Neural cell (in vitro differentiated cells): Measurements from ENCODE around the gene HS6ST3. TPM values are rescaled to one million over a fixed set of nuclear protein-coding genes. Genes with fewer than 3 reads are reported as not detected.

Experiments
- H2AFZ ChIP-seq: fragments of 200-600, 300-800 bp; sonication (generic), shearing (Covaris generic); 2 replicates; pipeline ENCODE4 v1.6.0; 2014; ENCODE audit warnings: low read depth, mild to moderate bottlenecking, antibody characterized with exemption, low read length, moderate library complexity
- H3F3A ChIP-seq: fragments of 200-600 bp; shearing (Covaris generic); 2 replicates; pipeline ENCODE4 v1.6.1; 2016; ENCODE audit warnings: mild to moderate bottlenecking, moderate library complexity, mixed read lengths, antibody characterized with exemption, low read length; ENCODE audit not compliant: insufficient read depth, poor library complexity, severe bottlenecking
- H3K27ac ChIP-seq: fragments of 200-600, 300-800 bp; sonication (generic), shearing (Covaris generic); 2 replicates; pipeline ENCODE4 v1.5.1; 2014; ENCODE audit warnings: mild to moderate bottlenecking, low read length, moderate library complexity
- H3K27me3 ChIP-seq: fragments of 300-800, 200-600 bp; sonication (generic), shearing (Covaris generic); 2 replicates; pipeline ENCODE4 v1.6.0; 2014; ENCODE audit warnings: mild to moderate bottlenecking, low read depth, low read length, moderate library complexity; ENCODE audit not compliant: insufficient read depth
- H3K36me3 ChIP-seq: fragments of 300-800, 200-600 bp; sonication (generic), shearing (Covaris generic); 2 replicates; pipeline ENCODE4 v1.5.1; 2014; ENCODE audit warnings: mild to moderate bottlenecking, antibody characterized with exemption, low read length, moderate library complexity; ENCODE audit not compliant: insufficient read depth
- H3K4me2 ChIP-seq: fragments of 300-800, 200-600 bp; sonication (generic), shearing (Covaris generic); 2 replicates; pipeline ENCODE4 v1.6.0; 2014; ENCODE audit warnings: mild to moderate bottlenecking, low read length
- H3K4me3 ChIP-seq: fragments of 300-800, 200-600 bp; sonication (generic), shearing (Covaris generic); 2 replicates; pipeline ENCODE4 v1.5.1; 2014; ENCODE audit warnings: mild to moderate bottlenecking, low read length, moderate library complexity
- H3K79me2 ChIP-seq: fragments of 200-600 bp; shearing (Covaris generic); replicated peaks from 2 replicates; pipeline ENCODE4 v1.6.0; 2014; ENCODE audit warnings: mild to moderate bottlenecking, low read length, moderate library complexity; ENCODE audit not compliant: insufficient read depth
- H3K9ac ChIP-seq: fragments of 300-800, 200-600 bp; sonication (generic), shearing (Covaris generic); 2 replicates; pipeline ENCODE4 v1.6.1; 2016; ENCODE audit warnings: mild to moderate bottlenecking, low read length, mixed read lengths
- H3K9me2 ChIP-seq: fragments of 200-600 bp; shearing (Covaris generic); 2 replicates; pipeline ENCODE4 v1.6.1; 2016; ENCODE audit warnings: mild to moderate bottlenecking, low read length, mixed read lengths; ENCODE audit not compliant: insufficient read depth
- H3K9me3 ChIP-seq: fragments of 200-600, 300-800 bp; sonication (generic), shearing (Covaris generic); 2 replicates; pipeline ENCODE4 v1.6.1; 2016; ENCODE audit warnings: mild to moderate bottlenecking, mixed run types, low read length, moderate library complexity, mixed read lengths
- H4K20me1 ChIP-seq: fragments of 200-600 bp; shearing (Covaris generic); 2 replicates; pipeline ENCODE4 v1.6.1; 2016; ENCODE audit warnings: mild to moderate bottlenecking, mixed run types; ENCODE audit not compliant: insufficient read depth
- CTCF ChIP-seq: fragments of 450-650 bp; IDR thresholded peaks from 2 replicates; pipeline ENCODE4 v1.5.1; 2014; ENCODE audit warnings: antibody characterized with exemption, mild to moderate bottlenecking, moderate library complexity; ENCODE audit not compliant: poor library complexity, severe bottlenecking
- EP300 ChIP-seq: fragments of 450-650 bp; conservative IDR thresholded peaks from 2 replicates; pipeline ENCODE4 v1.6.1; 2014; ENCODE audit warnings: antibody characterized with exemption, mild to moderate bottlenecking, moderate library complexity; ENCODE audit not compliant: poor library complexity, severe bottlenecking
- EZH2 ChIP-seq: fragments of 200-600, 300-800 bp; shearing (Covaris generic), sonication (generic); IDR thresholded peaks from 2 replicates; pipeline ENCODE4 v1.6.1; 2014; ENCODE audit warnings: antibody characterized with exemption, low read length, borderline replicate concordance, mild to moderate bottlenecking; ENCODE audit not compliant: insufficient read depth, poor library complexity, severe bottlenecking
- MXI1 ChIP-seq: fragments of 450-650 bp; conservative IDR thresholded peaks from 2 replicates; pipeline ENCODE4 v1.6.1; 2014; ENCODE audit warnings: antibody characterized with exemption, mild to moderate bottlenecking; ENCODE audit not compliant: poor library complexity, severe bottlenecking
- POLR2AphosphoS5 ChIP-seq: IDR thresholded peaks from 2 replicates; pipeline ENCODE4 v1.6.1; 2012
- RAD21 ChIP-seq: fragments of 450-650 bp; conservative IDR thresholded peaks from 2 replicates; pipeline ENCODE4 v1.6.1; 2014; ENCODE audit warnings: antibody characterized with exemption, mild to moderate bottlenecking, moderate library complexity
- REST ChIP-seq: IDR thresholded peaks from 2 replicates; pipeline ENCODE4 v1.6.1; 2012; ENCODE audit warnings: borderline replicate concordance
- SMC3 ChIP-seq: fragments of 450-650 bp; conservative IDR thresholded peaks from 2 replicates; pipeline ENCODE4 v1.6.1; 2014; ENCODE audit warnings: antibody characterized with exemption, mild to moderate bottlenecking, moderate library complexity; ENCODE audit not compliant: poor library complexity
- TAF1 ChIP-seq: IDR thresholded peaks from 2 replicates; pipeline ENCODE4 v1.6.1; 2012; ENCODE audit warnings: low read depth
- polyA plus RNA-seq: library from polyadenylated mRNA; depleted of rRNA; stranded (reverse); fragments of >200 nt; gene quantifications from 2 replicates; pipeline ENCODE4 v1.2.3, GENCODE V29; 2014

Gene HS6ST3
- polyA plus RNA-seq, 1 donor from 2014 or later, result 10.9 TPM

GRCh38 chr13:96720446-96720845 lies 630.5 kb downstream of the HS6ST3 start:
- H3K27me3 ChIP-seq, result no peaks in the 10 kb centered on the region
- no peak overlapping the region for H2AFZ ChIP-seq
- H3K27ac ChIP-seq, result no peak overlapping the region
- no peaks in the 10 kb centered on the region for H4K20me1 ChIP-seq
- H3F3A ChIP-seq, result no peaks in the 10 kb centered on the region
- TF ChIP-seq MXI1, result no peak
- no peak for TF ChIP-seq CTCF
- no peak for TF ChIP-seq TAF1
- no peak for TF ChIP-seq EZH2
- TF ChIP-seq EP300, result no peak
- no peak for TF ChIP-seq RAD21
- no peak for TF ChIP-seq SMC3
- no peak for TF ChIP-seq POLR2AphosphoS5
- TF ChIP-seq REST, result no peak
- no peak overlapping the region for H3K4me2 ChIP-seq
- no peak overlapping the region for H3K9ac ChIP-seq
- no peaks in the 10 kb centered on the region for H3K9me3 ChIP-seq
- no peaks in the 10 kb centered on the region for H3K79me2 ChIP-seq
- H3K9me2 ChIP-seq, result no peaks in the 10 kb centered on the region
- no peak overlapping the region for H3K4me3 ChIP-seq
- no peaks in the 10 kb centered on the region for H3K36me3 ChIP-seq

GRCh38 chr13:96726651-96727050 lies 636.7 kb downstream of the HS6ST3 start:
- H3F3A ChIP-seq, result no peaks in the 10 kb centered on the region

More at GRCh38 chr13:96726651-96727050, 636.7 kb downstream of the HS6ST3 start:
- no peaks in the 10 kb centered on the region for H3K36me3 ChIP-seq
- H3K9me3 ChIP-seq, result no peaks in the 10 kb centered on the region
- H4K20me1 ChIP-seq, result no peaks in the 10 kb centered on the region
- H3K9me2 ChIP-seq, result no peaks in the 10 kb centered on the region
- H3K4me3 ChIP-seq, result no peak overlapping the region
- no peak overlapping the region for H2AFZ ChIP-seq
- H3K9ac ChIP-seq, result no peak overlapping the region
- no peak overlapping the region for H3K4me2 ChIP-seq
- H3K27me3 ChIP-seq, result no peaks in the 10 kb centered on the region
- no peaks in the 10 kb centered on the region for H3K79me2 ChIP-seq
- no peak for TF ChIP-seq MXI1
- TF ChIP-seq CTCF, result no peak
- no peak for TF ChIP-seq EP300
- TF ChIP-seq EZH2, result no peak
- no peak for TF ChIP-seq RAD21
- TF ChIP-seq POLR2AphosphoS5, result no peak
- no peak for TF ChIP-seq SMC3
- no peak for TF ChIP-seq TAF1
- no peak for TF ChIP-seq REST
- no peak overlapping the region for H3K27ac ChIP-seq
